HCT116 (cell line): Measurements from ENCODE around the gene WNT5B. TPM values are rescaled to one million over a fixed set of nuclear protein-coding genes. Genes with fewer than 3 reads are reported as not detected.

Source experiments
- ATAC-seq: fragments of 200-7000 bp; cut with Tn5 transposase; 2 replicates; pipeline ENCODE4 v1.9.1; 2020; ENCODE audit warnings: mild to moderate bottlenecking, moderate library complexity
- BruUV-seq: library from RNA; stranded (reverse); fragments of 400-500 nt; replicated peaks from 2 replicates; lab custom pipeline; 2021; lab: Mats Ljungman, UMichigan
- CTCF ChIA-PET: fragments of 300-600 bp; sonication (Branson Sonifier 250); formaldehyde crosslinking; loops from one replicate; lab custom pipeline; 2021; ENCODE audit warnings: antibody characterized with exemption; lab: Charles Lee
- POLR2A ChIA-PET: fragments of 300-600, 350-600 bp; sonication (Branson Sonifier 250); formaldehyde crosslinking; loops from one replicate; lab custom pipeline; 2021; ENCODE audit warnings: antibody characterized with exemption; lab: Charles Lee
- RAD21 ChIA-PET, 2 experiments: fragments of 300-600 bp; sonication (Branson Sonifier 250); formaldehyde crosslinking; loops; one replicate each; lab custom pipeline; 2023; ENCODE audit warnings: low total read pairs in 2 of 2; ENCODE audit not compliant: uncharacterized antibody in 2 of 2, unreplicated experiment in 2 of 2, low non-redundant PET in 1 of 2; lab: Charles Lee
- DNase-seq: peaks from one replicate; pipeline ENCODE4 v3.0.0-alpha.2; 2010; ENCODE audit warnings: low read depth, low spot score
- H2AFZ ChIP-seq: fragments of 200-600 bp; shearing (Covaris generic), sonication (generic); 2 replicates; pipeline ENCODE4 v1.6.1; 2017; ENCODE audit warnings: low read depth, mixed run types, mixed read lengths, antibody characterized with exemption, low read length; ENCODE audit not compliant: poor library complexity, severe bottlenecking
- H3K27ac ChIP-seq: 2 replicates; pipeline ENCODE4 v1.5.1; 2012; ENCODE audit warnings: low read depth, low read length
- H3K27me3 ChIP-seq: fragments of 200-600 bp; sonication (generic); 2 replicates; pipeline ENCODE4 v1.6.1; 2016; ENCODE audit warnings: mixed run types, low read length, mixed read lengths; ENCODE audit not compliant: insufficient read depth
- H3K36me3 ChIP-seq, 2 experiments: fragments of 200-500 bp in 1 of 2; fragments of 200-600 bp in 1 of 2; sonication (Bioruptor generic) in 1 of 2; sonication (generic) in 1 of 2; 2 replicates each; pipeline versions ENCODE4 v1.5.1 to v1.6.1; 2014 to 2016; ENCODE audit warnings: low read length in 2 of 2, inconsistent platforms in 1 of 2, mixed read lengths in 1 of 2, mixed run types in 1 of 2; ENCODE audit not compliant: insufficient read depth in 2 of 2, control insufficient read depth in 1 of 2
- H3K4me1 ChIP-seq, 2 experiments: fragments of 200-600 bp in 1 of 2; sonication (generic) in 1 of 2; 2 replicates each; pipeline versions ENCODE4 v1.5.1 to v1.6.1; 2012 to 2017; ENCODE audit warnings: low read length in 2 of 2, inconsistent platforms in 1 of 2, mild to moderate bottlenecking in 1 of 2, mixed read lengths in 1 of 2, mixed run types in 1 of 2, moderate library complexity in 1 of 2; ENCODE audit not compliant: insufficient read depth in 2 of 2, control insufficient read depth in 1 of 2
- H3K4me2 ChIP-seq: fragments of 200-600 bp; sonication (generic); 2 replicates; pipeline ENCODE4 v1.6.1; 2017; ENCODE audit warnings: mixed run types, low read length, mixed read lengths
- H3K4me3 ChIP-seq, 2 experiments: fragments of 200-600 bp in 1 of 2; sonication (generic) in 1 of 2; replicated peaks in 1 of 2; 2 replicates each; pipeline ENCODE4 v1.5.1; 2011 to 2016; ENCODE audit warnings: low read length in 2 of 2, control low read depth in 1 of 2, low read depth in 1 of 2, mild to moderate bottlenecking in 1 of 2, mixed read lengths in 1 of 2, mixed run types in 1 of 2
- H3K79me2 ChIP-seq: fragments of 200-600 bp; sonication (generic); 2 replicates; pipeline ENCODE4 v1.6.1; 2017; ENCODE audit warnings: mild to moderate bottlenecking, mixed run types, low read length, moderate library complexity, mixed read lengths; ENCODE audit not compliant: insufficient read depth
- H3K9ac ChIP-seq: fragments of 200-600 bp; sonication (generic); 2 replicates; pipeline ENCODE4 v1.6.1; 2016; ENCODE audit warnings: low read length, mixed read lengths
- H3K9me2 ChIP-seq: fragments of 200-600 bp; sonication (generic), shearing (Covaris generic); 2 replicates; pipeline ENCODE4 v1.6.1; 2017; ENCODE audit warnings: mixed run types, mild to moderate bottlenecking, moderate library complexity; ENCODE audit not compliant: insufficient read depth
- H3K9me3 ChIP-seq, 2 experiments: fragments of 200-500 bp in 1 of 2; fragments of 200-600 bp in 1 of 2; sonication (Bioruptor generic) in 1 of 2; sonication (generic) in 1 of 2; 2 replicates each; pipeline ENCODE4 v1.6.1; 2014 to 2017; ENCODE audit warnings: low read length in 2 of 2, mixed read lengths in 2 of 2, inconsistent platforms in 1 of 2, low read depth in 1 of 2, mild to moderate bottlenecking in 1 of 2, mixed run types in 1 of 2, moderate library complexity in 1 of 2; ENCODE audit not compliant: control insufficient read depth in 1 of 2, insufficient read depth in 1 of 2
- H4K20me1 ChIP-seq: fragments of 200-600 bp; sonication (generic), shearing (Covaris generic); 2 replicates; pipeline ENCODE4 v1.6.1; 2017; ENCODE audit warnings: mixed run types, mild to moderate bottlenecking, moderate library complexity; ENCODE audit not compliant: insufficient read depth
- CEBPB ChIP-seq: IDR thresholded peaks from 2 replicates; pipeline ENCODE4 v1.6.1; 2012; ENCODE audit warnings: low read depth
- EGR1 ChIP-seq: IDR thresholded peaks from 2 replicates; pipeline ENCODE4 v1.6.1; 2012; ENCODE audit warnings: low read depth
- EZH2 ChIP-seq: fragments of 200-600 bp; sonication (generic); IDR thresholded peaks from 2 replicates; pipeline ENCODE4 v1.6.1; 2017; ENCODE audit warnings: antibody characterized with exemption, mixed run types
- FOSL1 ChIP-seq: IDR thresholded peaks from 2 replicates; pipeline ENCODE4 v1.6.1; 2012; ENCODE audit warnings: low read depth
- POLR2A ChIP-seq: IDR thresholded peaks from 2 replicates; pipeline ENCODE4 v1.7.0; 2011; ENCODE audit warnings: borderline replicate concordance; ENCODE audit not compliant: insufficient read depth, insufficient read length; ENCODE audit errors: extremely low read depth
- POLR2AphosphoS5 ChIP-seq: IDR thresholded peaks from 2 replicates; pipeline ENCODE4 v1.6.1; 2011; ENCODE audit warnings: mild to moderate bottlenecking, low read depth, low read length, moderate library complexity
- RAD21 ChIP-seq: IDR thresholded peaks from 2 replicates; pipeline ENCODE4 v1.6.1; 2012; ENCODE audit warnings: low read depth, mild to moderate bottlenecking
- SP1 ChIP-seq: IDR thresholded peaks from 2 replicates; pipeline ENCODE4 v1.6.1; 2012; ENCODE audit warnings: low read depth
- SRF ChIP-seq: IDR thresholded peaks from 2 replicates; pipeline ENCODE4 v1.6.1; 2012; ENCODE audit warnings: low read depth
- TCF7L2 ChIP-seq: IDR thresholded peaks from 2 replicates; pipeline ENCODE4 v1.7.0; 2011; ENCODE audit warnings: borderline replicate concordance, inconsistent platforms; ENCODE audit not compliant: insufficient read depth, insufficient read length; ENCODE audit errors: extremely low read depth
- YY1 ChIP-seq: IDR thresholded peaks from 2 replicates; pipeline ENCODE4 v1.6.1; 2011; ENCODE audit warnings: low read length, low read depth, moderate library complexity, mild to moderate bottlenecking; ENCODE audit not compliant: insufficient replicate concordance; ENCODE audit errors: extremely low read depth
- ZFX ChIP-seq: fragments of 450-650 bp; IDR thresholded peaks from 2 replicates; pipeline ENCODE4 v1.6.1; 2017
- intact Hi-C: fragments of 100-400 bp; cut with micrococcal nuclease; formaldehyde crosslinking; loops from 2 replicates; pipeline ENCODE4 v1.10.0; 2022
- total RNA-seq: library from RNA; stranded (reverse); gene quantifications from one replicate; pipeline ENCODE4 v1.2.1, GENCODE V29; 2021; ENCODE audit not compliant: unreplicated experiment
- TF ChIP-seq, protein P1 (sequence below): IDR thresholded peaks from 2 replicates; pipeline ENCODE4 v1.6.1; 2012

Gene WNT5B
- total RNA-seq, 1 experiment from 2014 or later = 0.52 TPM

DNA sequence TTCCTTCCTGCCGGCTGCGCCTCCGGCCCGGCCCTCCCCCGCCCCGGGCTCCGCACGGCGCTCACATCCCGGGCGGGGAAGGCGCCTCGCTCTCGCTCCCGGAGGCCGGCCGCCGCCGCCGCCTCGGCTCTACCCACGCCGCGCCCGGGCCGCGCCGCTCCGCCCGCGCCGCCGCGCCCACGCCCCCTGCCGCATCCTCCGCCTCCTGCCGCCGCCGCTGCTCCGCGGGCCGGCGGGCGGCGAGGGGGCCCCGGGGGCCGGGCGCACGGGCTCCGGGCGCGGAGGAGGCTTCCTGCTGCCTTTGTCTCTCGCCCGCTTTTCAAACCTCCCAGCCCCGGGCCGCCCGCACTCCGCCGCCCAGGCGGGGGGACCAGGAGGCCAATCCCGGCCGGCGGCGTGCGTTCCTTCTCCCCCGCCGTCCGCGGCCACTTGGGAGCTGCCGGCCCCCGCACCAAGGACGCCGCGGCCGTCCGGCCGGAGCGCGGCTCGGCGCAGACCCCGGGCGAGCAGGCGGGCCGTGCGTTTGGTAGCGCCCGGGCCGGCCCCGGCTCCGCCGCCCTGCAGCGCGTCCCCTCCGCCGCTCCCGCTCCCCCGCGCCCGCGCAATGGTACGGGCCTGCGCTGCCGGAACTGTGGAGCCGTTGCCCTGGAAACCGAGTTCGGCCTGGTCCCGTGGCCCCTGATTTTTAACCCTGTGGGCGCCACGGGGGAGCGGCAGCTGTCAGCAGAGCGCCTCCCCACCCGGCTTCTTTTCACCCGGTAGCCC lies 34.6 kb upstream of the WNT5B start, which contains the start of gene FBXL14:
Gene FBXL14 (minus strand): TSS at position 321 of the 765 bp plus-strand sequence. CDS start 515 bp downstream, outside the sequence.
- CTCF ChIA-PET = interaction anchor here (1.5 to 1.6 kb wide), 2 partner anchors 11 to 12 kb away, joined by 3 to 4 read pairs; no protein-coding TSS in a partner anchor

DNA sequence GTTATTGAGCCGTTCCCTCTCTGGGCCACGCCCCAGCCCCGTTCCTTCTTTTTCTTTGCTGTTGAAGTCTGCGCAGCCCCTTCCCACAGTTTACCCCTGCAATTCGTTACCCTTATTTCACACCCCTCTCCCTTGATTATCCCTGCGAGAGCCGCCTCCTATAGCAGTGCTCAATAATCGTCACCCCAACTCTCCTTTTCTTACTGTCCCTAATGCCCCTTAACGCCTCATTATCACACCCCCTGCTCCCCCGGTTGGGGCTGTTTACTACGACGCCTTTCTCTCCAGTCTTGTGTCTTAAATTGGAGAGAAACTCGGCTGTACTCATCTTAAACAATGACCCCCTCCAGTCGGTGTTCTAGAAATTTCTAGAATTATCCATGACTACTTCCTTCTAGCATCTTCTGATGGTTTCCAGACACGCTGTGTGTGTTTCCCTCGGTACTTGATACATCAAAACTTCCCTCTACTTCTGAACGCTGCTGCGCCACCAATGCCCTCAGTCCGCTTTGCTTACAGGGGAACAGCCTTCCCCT lies 33.9 kb upstream of the WNT5B start:
- H3K27ac ChIP-seq = peak overlapping the region; percentile 98
- H3K4me1 ChIP-seq = peaks cover 25 to 33% of the 10 kb centered on the region in 2 experiments
- peaks cover 37% of the 10 kb centered on the region for H3K79me2 ChIP-seq
- BruUV-seq = TSS peak; percentile 24
- H3K9me3 ChIP-seq = no peaks in the 10 kb centered on the region
- peak overlapping the region; percentile 51 for H3K9ac ChIP-seq
- H4K20me1 ChIP-seq = no peaks in the 10 kb centered on the region
- H3K9me2 ChIP-seq = no peaks in the 10 kb centered on the region
- ATAC-seq (peak; percentile 5; the same call in 1 of the 2 replicates), DNase-seq (no peak)
- TF ChIP-seq YY1 (no peak), FOSL1 (no peak), RAD21 (no peak), SP1 (no peak), SRF (no peak), EZH2 (no peak), TCF7L2 (no peak), POLR2A (no peak)
- no peak overlapping the region for H2AFZ ChIP-seq
- ChIA-PET RAD21 (no interaction called here), CTCF (interaction anchor here (1.6 kb wide), 1 partner anchor 10 kb away, joined by 4 read pairs; no protein-coding TSS in a partner anchor), POLR2A (no interaction called here)
- no peaks in the 10 kb centered on the region for H3K36me3 ChIP-seq
- H3K4me2 ChIP-seq = peak overlapping the region; percentile 83
- intact Hi-C loops = no loop called here
- no peaks in the 10 kb centered on the region for H3K27me3 ChIP-seq
- H3K4me3 ChIP-seq = peak overlapping the region; percentile 59 to 62

More for the DNA sequence above, 34.6 kb upstream of the WNT5B start, which contains the start of gene FBXL14:
- no TSS peak for BruUV-seq
- Histone ChIP-seq H3K79me2 (peaks cover 44% of the 10 kb centered on the region), H3K4me3 (peak within 1 kb of the TSS; percentile 62 to 79), H3K27ac (peak within 1 kb of the TSS; percentile 98), H4K20me1 (no peaks in the 10 kb centered on the region), H3K9ac (peak within 1 kb of the TSS; percentile 65), H2AFZ (no peak within 1 kb of the TSS), H3K36me3 (no peaks in the 10 kb centered on the region), H3K27me3 (no peaks in the 10 kb centered on the region), H3K4me2 (peak within 1 kb of the TSS; percentile 92), H3K4me1 (peaks cover 25 to 33% of the 10 kb centered on the region in 2 experiments), H3K9me3 (no peaks in the 10 kb centered on the region), H3K9me2 (no peaks in the 10 kb centered on the region)
- intact Hi-C loops = no loop called here
- ATAC-seq = peak; percentile 80
- DNase-seq = peak; percentile 66
- POLR2A ChIA-PET = no interaction called here
- RAD21 ChIA-PET = no interaction called here
- TF ChIP-seq YY1 (no peak), RAD21 (no peak), POLR2AphosphoS5 (peak; percentile 52; the same call in 1 of the 2 replicates), EGR1 (no peak), TCF7L2 (peak; percentile 52), ZFX (peak; percentile 68), CEBPB (no peak), POLR2A (peak; percentile 48), EZH2 (no peak), SP1 (peak; percentile 48; the same call in 1 of the 2 replicates), SRF (no peak)
- TF ChIP-seq, protein P1, sequence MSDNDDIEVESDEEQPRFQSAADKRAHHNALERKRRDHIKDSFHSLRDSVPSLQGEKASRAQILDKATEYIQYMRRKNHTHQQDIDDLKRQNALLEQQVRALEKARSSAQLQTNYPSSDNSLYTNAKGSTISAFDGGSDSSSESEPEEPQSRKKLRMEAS = 0 out of 2 replicates have a peak, but pooled peaks have one; percentile 13
